NCI-H524 (cell line): ENCODE data around the gene CALR3.

ENCODE experiments used
- DNase-seq, 2 experiments: peaks; one replicate each; lab custom pipeline; 2025; lab: John Stamatoyannopoulos, UW

The CALR3 gene

DNA sequence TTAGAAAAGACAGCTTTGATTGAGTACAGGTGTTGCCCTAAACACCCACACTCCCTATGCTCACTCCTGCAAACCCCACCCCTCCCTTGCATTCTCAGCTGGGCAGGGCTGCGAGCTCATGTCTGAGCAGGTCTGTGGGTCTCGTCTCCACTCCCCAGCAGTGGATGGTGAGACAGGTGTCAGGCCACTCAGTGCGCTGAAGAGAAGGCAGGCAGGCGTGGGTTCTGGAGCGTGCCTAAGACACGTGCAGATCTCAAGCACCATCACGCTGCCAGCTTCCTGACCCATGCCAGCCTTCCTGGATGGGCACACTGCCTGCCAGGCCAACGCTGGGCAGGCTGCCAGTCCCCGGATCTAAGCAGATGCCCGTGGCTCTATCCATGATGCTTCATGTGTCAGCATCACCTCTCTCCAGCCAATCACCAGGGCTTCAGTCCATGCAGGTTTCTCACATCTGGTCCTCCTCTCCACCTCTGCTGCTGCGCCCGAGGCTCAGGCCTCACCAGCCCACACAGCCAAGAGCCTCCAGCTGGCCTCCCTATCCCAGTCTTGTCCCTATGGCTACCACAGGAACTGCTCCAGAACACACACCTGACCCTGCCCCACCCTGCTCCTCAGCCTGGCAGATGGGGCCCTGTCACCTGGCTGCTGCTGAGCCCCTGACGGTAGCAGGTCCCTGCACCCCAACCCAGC, 66.8 kb downstream of the CALR3 start:
- DNase-seq, result no peak
